Sigmoid colon (tissue), 7 donors: ENCODE data around the gene COL9A3. TPM values are rescaled to one million over a fixed set of nuclear protein-coding genes. Genes with fewer than 3 reads are reported as not detected.

Experiments
- DNase-seq: peaks from one replicate; pipeline ENCODE4 v3.0.0-alpha.2; 2019
- H3K27ac ChIP-seq, 4 donors: fragments of 200-600 bp; sonication (generic); one replicate each; pipeline ENCODE4 v1.5.1; 2016 to 2019; ENCODE audit warnings: mild to moderate bottlenecking in 1 of 4
- H3K27me3 ChIP-seq, 3 donors: fragments of 200-600 bp; sonication (generic); one replicate each; pipeline ENCODE4 v1.5.1; 2019; ENCODE audit warnings: mild to moderate bottlenecking in 1 of 3
- H3K36me3 ChIP-seq, 4 donors: fragments of 200-600 bp; sonication (generic); one replicate each; pipeline ENCODE4 v1.5.1; 2016 to 2019
- H3K4me1 ChIP-seq, 4 donors: fragments of 200-600 bp; sonication (generic); one replicate each; pipeline ENCODE4 v1.5.1; 2017 to 2019
- H3K4me3 ChIP-seq, 4 donors: fragments of 200-600 bp; sonication (generic); one replicate each; pipeline ENCODE4 v1.5.1; 2017 to 2019; ENCODE audit warnings: mild to moderate bottlenecking in 2 of 4, moderate library complexity in 1 of 4
- H3K9me3 ChIP-seq, 4 donors: fragments of 200-600 bp in 3 of 4; sonication (generic) in 3 of 4; one replicate each; pipeline versions ENCODE4 v1.5.1 to v1.6.1; 2013 to 2019
- EP300 ChIP-seq, 4 donors: sonication (generic); formaldehyde crosslinking; IDR thresholded peaks; one replicate each; pipeline ENCODE4 v1.6.1; 2017; ENCODE audit warnings: antibody characterized with exemption in 4 of 4
- POLR2A ChIP-seq, 2 donors: fragments of 450-650 bp; IDR thresholded peaks; one replicate each; pipeline ENCODE4 v1.6.1; 2016; ENCODE audit warnings: antibody characterized with exemption in 2 of 2, mild to moderate bottlenecking in 2 of 2, moderate library complexity in 2 of 2
- POLR2AphosphoS5 ChIP-seq, 4 donors: sonication (generic); formaldehyde crosslinking; IDR thresholded peaks; one replicate each; pipeline ENCODE4 v1.6.1; 2017; ENCODE audit warnings: antibody characterized with exemption in 4 of 4
- WGBS, 2 donors: extraction: QIAGEN DNeasy Blood & Tissue Kit; methylation state at CpG; one replicate each; pipeline ENCODE4 v1.1.7; 2013; 5-methylcytosine and 5-hydroxymethylcytosine counted together
- intact Hi-C: fragments of 100-400 bp; cut with DNase I; formaldehyde crosslinking; loops from one replicate; pipeline ENCODE4 v1.15.1; 2023
- polyA plus RNA-seq, 3 donors: library from polyadenylated mRNA; stranded (reverse); fragments of 200-250 nt; gene quantifications; one replicate each; pipeline ENCODE4 v1.2.3, GENCODE V29; 2013
- total RNA-seq, 4 donors: library from RNA; depleted of rRNA; stranded (reverse); fragments of >200 nt; gene quantifications; one replicate each; pipeline ENCODE4 v1.1.0, GENCODE V29; 2016
- TF ChIP-seq, protein P1 (sequence below), 4 experiments: fragments of 450-650 bp in 3 of 4; fragments of 200-600 bp in 1 of 4; IDR thresholded peaks; one replicate each; pipeline ENCODE4 v1.5.1; 2016 to 2019; ENCODE audit warnings: antibody characterized with exemption in 4 of 4, mild to moderate bottlenecking in 3 of 4, moderate library complexity in 2 of 4
- donor health status: healthy with polysubstance abuse.
- donor health status: Bipolar disorder and iron deficiency.
- donor health status: healthy.

COL9A3 gene
- total and polyA plus RNA-seq, 7 donors: 1.8 to 20.8 (median 5.8) TPM

GRCh38 chr20:62814060-62814708 lies 2.7 kb upstream of the COL9A3 start:
- intact Hi-C loops: no loop called here
- Histone ChIP-seq H3K36me3 (peaks cover 27 to 48% (median 39%) of the 10 kb centered on the region in 4 donors), H3K4me1 (peaks cover 0 to 42% (median 34%) of the 10 kb centered on the region in 4 donors), H3K27me3 (peaks cover 36 to 53% (median 47%) of the 10 kb centered on the region in 3 donors), H3K27ac (no peak overlapping the region), H3K9me3 (no peaks in the 10 kb centered on the region), H3K4me3 (no peak overlapping the region)
- WGBS, 2 donors: 72 to 78% methylated on average over 13 of the region's 13 CpGs
- no peak for TF ChIP-seq EP300 (IDR thresholded peaks at IDR 0.05)
- TF ChIP-seq POLR2A (IDR thresholded peaks at IDR 0.05): no peak
- TF ChIP-seq, protein P1, sequence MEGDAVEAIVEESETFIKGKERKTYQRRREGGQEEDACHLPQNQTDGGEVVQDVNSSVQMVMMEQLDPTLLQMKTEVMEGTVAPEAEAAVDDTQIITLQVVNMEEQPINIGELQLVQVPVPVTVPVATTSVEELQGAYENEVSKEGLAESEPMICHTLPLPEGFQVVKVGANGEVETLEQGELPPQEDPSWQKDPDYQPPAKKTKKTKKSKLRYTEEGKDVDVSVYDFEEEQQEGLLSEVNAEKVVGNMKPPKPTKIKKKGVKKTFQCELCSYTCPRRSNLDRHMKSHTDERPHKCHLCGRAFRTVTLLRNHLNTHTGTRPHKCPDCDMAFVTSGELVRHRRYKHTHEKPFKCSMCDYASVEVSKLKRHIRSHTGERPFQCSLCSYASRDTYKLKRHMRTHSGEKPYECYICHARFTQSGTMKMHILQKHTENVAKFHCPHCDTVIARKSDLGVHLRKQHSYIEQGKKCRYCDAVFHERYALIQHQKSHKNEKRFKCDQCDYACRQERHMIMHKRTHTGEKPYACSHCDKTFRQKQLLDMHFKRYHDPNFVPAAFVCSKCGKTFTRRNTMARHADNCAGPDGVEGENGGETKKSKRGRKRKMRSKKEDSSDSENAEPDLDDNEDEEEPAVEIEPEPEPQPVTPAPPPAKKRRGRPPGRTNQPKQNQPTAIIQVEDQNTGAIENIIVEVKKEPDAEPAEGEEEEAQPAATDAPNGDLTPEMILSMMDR (IDR thresholded peaks at IDR 0.05): no peak
- TF ChIP-seq POLR2AphosphoS5 (IDR thresholded peaks at IDR 0.05): no peak
- no peak for DNase-seq

GRCh38 chr20:62814709-62815065 lies 2.2 kb upstream of the COL9A3 start:
- peaks cover 22 to 43% (median 34%) of the 10 kb centered on the region in 4 donors for H3K36me3 ChIP-seq
- 45 to 75% methylated on average over 12 of the region's 12 CpGs for WGBS, 2 donors
- intact Hi-C loops: no loop called here
- no peaks in the 10 kb centered on the region for H3K9me3 ChIP-seq
- TF ChIP-seq, protein P1 (IDR thresholded peaks at IDR 0.05): no peak
- TF ChIP-seq POLR2AphosphoS5 (IDR thresholded peaks at IDR 0.05) (no peak), EP300 (IDR thresholded peaks at IDR 0.05) (no peak), POLR2A (IDR thresholded peaks at IDR 0.05) (no peak)
- H3K4me3 ChIP-seq: no peak overlapping the region
- no peak overlapping the region for H3K27ac ChIP-seq
- no peak for DNase-seq
- H3K27me3 ChIP-seq: peaks cover 36 to 58% (median 47%) of the 10 kb centered on the region in 3 donors
- H3K4me1 ChIP-seq: peaks cover 0 to 47% (median 39%) of the 10 kb centered on the region in 4 donors

DNA sequence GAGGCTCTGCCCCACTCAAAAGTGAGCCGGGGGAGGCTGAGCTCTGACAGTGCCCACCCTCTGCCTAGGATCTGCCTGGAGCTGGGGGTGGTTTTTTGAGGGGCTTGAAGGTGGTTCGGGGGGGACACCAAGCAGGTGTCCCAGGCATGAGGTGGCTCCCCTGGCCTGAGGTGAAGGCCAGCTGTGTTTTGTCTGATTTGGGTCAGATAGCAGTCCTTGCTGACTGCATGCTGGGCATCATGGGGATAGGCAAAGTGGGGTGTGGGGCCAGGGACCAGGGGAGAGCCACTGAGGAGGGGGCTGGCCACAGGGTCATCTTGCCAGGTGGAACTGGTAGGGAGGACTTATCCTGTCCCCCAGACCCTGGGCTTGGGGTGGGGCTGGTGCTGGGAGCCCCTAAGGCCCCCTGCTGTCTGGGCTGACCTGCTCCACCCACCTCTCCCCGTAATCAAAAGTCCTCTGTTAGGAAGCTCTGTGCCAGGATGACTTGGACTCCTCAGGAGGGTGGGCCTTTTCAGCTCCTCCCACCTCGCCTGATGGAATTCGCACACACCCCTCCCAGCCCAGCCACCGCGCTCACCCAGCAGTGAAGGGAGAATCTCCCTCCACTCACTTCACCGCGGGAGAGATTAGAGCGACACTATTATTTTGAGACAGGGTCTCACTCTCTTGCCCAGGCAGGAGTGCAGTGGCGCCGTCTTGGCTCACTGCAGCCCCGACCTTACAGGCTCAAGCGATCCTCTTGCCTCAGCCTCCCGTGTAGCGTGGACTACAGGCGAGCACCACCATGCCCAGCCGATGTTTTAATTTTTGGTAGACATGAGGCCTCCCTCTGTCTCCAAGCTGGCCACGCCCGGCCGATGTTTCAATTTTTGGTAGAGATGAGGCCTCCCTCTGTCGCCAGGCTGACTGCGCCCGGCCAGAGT lies 1.5 kb upstream of the COL9A3 start:
- Histone ChIP-seq H3K4me3 (no peak overlapping the region), H3K36me3 (peaks cover 16 to 36% (median 28%) of the 10 kb centered on the region in 4 donors), H3K27me3 (peaks cover 36 to 64% (median 47%) of the 10 kb centered on the region in 3 donors), H3K4me1 (peaks cover 0 to 49% (median 43%) of the 10 kb centered on the region in 4 donors), H3K9me3 (no peaks in the 10 kb centered on the region), H3K27ac (no peak overlapping the region)
- intact Hi-C loops: no loop called here
- DNase-seq: no peak
- TF ChIP-seq POLR2A (IDR thresholded peaks at IDR 0.05): no peak
- TF ChIP-seq, protein P1 (IDR thresholded peaks at IDR 0.05): no peak
- peak in 2 of 4 donors; percentile 4 to 6 for TF ChIP-seq POLR2AphosphoS5 (IDR thresholded peaks at IDR 0.05)
- WGBS, 2 donors: 20 to 31% methylated on average over 24 of the region's 24 CpGs

DNA sequence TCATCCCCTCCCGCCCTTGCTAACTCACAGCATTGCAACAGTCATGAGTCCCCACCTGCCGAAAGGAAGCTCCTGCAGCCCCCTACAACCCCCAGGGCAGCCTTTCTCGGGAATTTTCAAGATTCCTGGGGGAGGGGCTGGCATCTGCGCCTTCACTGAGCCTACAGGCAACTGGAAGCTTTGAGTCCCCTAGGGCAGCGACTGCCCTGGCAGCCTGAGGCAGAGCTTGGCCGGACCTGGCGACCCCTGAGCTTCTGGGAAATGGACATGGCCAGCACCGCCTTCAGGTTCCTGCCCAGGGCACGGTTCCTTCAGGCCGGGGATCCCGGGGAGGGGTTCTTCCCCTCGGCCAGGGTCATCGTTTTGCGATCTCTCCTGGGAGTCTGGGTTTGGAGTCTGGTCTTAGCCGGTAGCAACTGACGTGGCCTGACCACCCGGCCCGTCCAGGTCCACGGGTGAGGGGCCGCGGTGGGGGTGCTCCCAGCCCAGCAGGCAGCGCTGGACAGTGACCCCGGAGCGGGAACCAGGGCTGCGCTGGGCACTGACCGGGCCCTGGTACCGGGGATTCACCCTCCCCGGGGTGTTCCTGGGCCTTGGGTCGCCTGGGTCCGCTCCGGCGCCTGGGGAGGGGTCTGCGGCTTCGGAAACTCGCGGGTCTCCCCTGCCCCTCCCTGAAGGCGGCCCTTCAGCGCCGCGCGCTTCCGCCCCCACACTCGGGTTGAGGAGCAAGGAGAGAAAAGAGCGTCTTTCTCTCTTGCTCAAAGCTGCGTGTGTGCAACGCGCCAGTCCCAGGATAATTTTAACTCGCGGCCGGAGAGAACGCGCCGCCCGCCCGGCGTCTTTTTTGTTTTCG lies 593 bp upstream of the COL9A3 start:
- no peak for DNase-seq
- Histone ChIP-seq H3K27ac (peak overlapping the region; percentile 1 to 69 (median 40)), H3K27me3 (peaks cover 36 to 64% (median 47%) of the 10 kb centered on the region in 3 donors), H3K9me3 (no peaks in the 10 kb centered on the region), H3K4me3 (peak overlapping the region; percentile 8 to 41 (median 30)), H3K4me1 (peaks cover 0 to 49% (median 43%) of the 10 kb centered on the region in 4 donors), H3K36me3 (peaks cover 9 to 27% (median 18%) of the 10 kb centered on the region in 4 donors)
- 3 to 4% methylated on average over 57 of the region's 57 CpGs for WGBS, 2 donors
- intact Hi-C loops: no loop called here
- TF ChIP-seq EP300 (IDR thresholded peaks at IDR 0.05) (no peak), POLR2AphosphoS5 (IDR thresholded peaks at IDR 0.05) (peak in 1 of 4 donors; percentile 4)
